Heart left ventricle (tissue), 16 donors: ENCODE data around the gene PPFIA2. TPM values are rescaled to one million over a fixed set of nuclear protein-coding genes. Genes with fewer than 3 reads are reported as not detected.
"Not testable (repeated sequence)": the region's sequence is repeated elsewhere in the genome, so short reads cannot be mapped to it uniquely, and the experiment has no call there.

Source experiments
- ATAC-seq, 4 donors: fragments of 200-7000 bp; cut with Tn5 transposase; one replicate each; pipeline ENCODE4 v1.9.1; 2020 to 2022; ENCODE audit warnings: moderate library complexity in 4 of 4, mild to moderate bottlenecking in 3 of 4, moderate number of reproducible peaks in 1 of 4
- DNase-seq, 5 donors: peaks; one replicate each; pipeline ENCODE4 v3.0.0-alpha.2; 2020
- H3K27ac ChIP-seq, 12 donors: fragments of 200-600 bp; sonication (generic) in 4 of 12; one replicate each; pipeline versions ENCODE4 v1.5.0 to v1.8.0; 2016 to 2022; ENCODE audit warnings: mild to moderate bottlenecking in 2 of 12
- H3K27me3 ChIP-seq, 9 donors: fragments of 200-600 bp; sonication (generic) in 2 of 9; one replicate each; pipeline versions ENCODE4 v1.5.1 to v1.8.0; 2016 to 2022; ENCODE audit warnings: mild to moderate bottlenecking in 3 of 9
- H3K36me3 ChIP-seq, 9 donors: fragments of 200-600 bp; sonication (generic) in 2 of 9; one replicate each; pipeline versions ENCODE4 v1.5.0 to v1.8.0; 2018 to 2022; ENCODE audit warnings: mild to moderate bottlenecking in 2 of 9
- H3K4me1 ChIP-seq, 12 donors: fragments of 200-600 bp; sonication (generic) in 4 of 12; one replicate each; pipeline versions ENCODE4 v1.5.0 to v1.8.0; 2016 to 2022; ENCODE audit warnings: mild to moderate bottlenecking in 3 of 12
- H3K4me3 ChIP-seq, 12 donors: fragments of 200-600 bp; sonication (generic) in 4 of 12; one replicate each; pipeline versions ENCODE4 v1.5.0 to v1.8.0; 2017 to 2022; ENCODE audit warnings: mild to moderate bottlenecking in 9 of 12, moderate library complexity in 4 of 12
- H3K9me3 ChIP-seq, 12 donors: fragments of 200-600 bp; sonication (generic) in 4 of 12; one replicate each; pipeline versions ENCODE4 v1.5.0 to v1.8.0; 2016 to 2022; ENCODE audit warnings: mild to moderate bottlenecking in 1 of 12
- POLR2A ChIP-seq, 2 donors: fragments of 450-650 bp; IDR thresholded peaks; one replicate each; pipeline ENCODE4 v1.6.1; 2017; ENCODE audit warnings: antibody characterized with exemption in 2 of 2, mild to moderate bottlenecking in 2 of 2, moderate library complexity in 2 of 2
- WGBS, 4 donors: extraction: QIAGEN DNeasy Blood & Tissue Kit in 2 of 4; methylation state at CpG; one replicate each; pipeline versions ENCODE4 v1.1.5 to v1.1.7; 2013 to 2018; 5-methylcytosine and 5-hydroxymethylcytosine counted together
- intact Hi-C, 10 donors: fragments of 100-400 bp; cut with DNase I; formaldehyde crosslinking; loops; one replicate each; pipeline versions ENCODE4 v1.11.1 to v1.14.2; 2022
- polyA plus RNA-seq, 2 donors: library from polyadenylated mRNA; stranded (reverse); fragments of 200-250 nt; gene quantifications; one replicate each; pipeline ENCODE4 v1.2.3, GENCODE V29; 2013
- total RNA-seq, 9 donors: library from RNA; depleted of rRNA in 2 of 9; stranded (reverse); fragments of >200 nt in 2 of 9; fragmentation: NEBNext Ultra II Directional in 3 of 9; extraction: Animal tissue kit (Norgen Biotek cat#: 25700) in 3 of 9; gene quantifications; one replicate each; pipeline versions ENCODE4 v1.1.0 to v1.2.4, GENCODE V29; 2016 to 2023
- TF ChIP-seq, protein P1 (sequence below), 12 donors: fragments of 200-600 bp; sonication (generic) in 4 of 12; IDR thresholded peaks; one replicate each; pipeline versions ENCODE4 v1.5.0 to v1.8.0; 2018 to 2022; ENCODE audit warnings: antibody characterized with exemption in 12 of 12, mild to moderate bottlenecking in 5 of 12
- donor health status: ischemic (EF 13 %, LVEDD 7.1; RV severe dilation, severe dysfunction).
- donor health status: healthy with polysubstance abuse.
- donor health status: DM: no; HTN: yes; CAD: no.
- donor health status: DM: no; HTN: no; CAD: no.
- donor health status: ischemic (EF 25% LVEDD 6.9; RV normal size, moderate dysfunction).
- donor health status: ischemic (EF 25% LVEDD 5.7; RV mildly dilated, moderate dysfunction).
- donor health status: healthy.
- donor health status: DM: yes; HTN: yes; CAD: no.
- donor health status: ischemic (EF 35%, LVEDD 5.7; RV mildly dilated, moderate dysfunction).
- donor health status: nonischemic (EF 11% LVEDD 7.7; RV severe dilation, severe dysfunction).
- donor health status: DM: yes; HTN: yes; CAD: no.
- donor health status: PGD.
- donor health status: ischemic (EF 29% LVEDD 5.4; RV normal size, mild dysfunction).
- donor health status: nonischemic (EF 23%, LVEDD 6.1; RV moderate dilation, normal function).

Gene PPFIA2
- total and polyA plus RNA-seq, 11 donors = 0.08 to 1.3 (median 0.49) TPM; not detected in 3

- Histone ChIP-seq H3K27me3 (no peaks in the 10 kb centered on the region), H3K4me3 (no peak overlapping the region), H3K9me3 (no peaks in the 10 kb centered on the region), H3K27ac (no peak overlapping the region), H3K4me1 (no peaks in the 10 kb centered on the region), H3K36me3 (no peaks in the 10 kb centered on the region)
- no peak for ATAC-seq
- 64 to 77% (median 71%) methylated on average over 2 of the region's 2 CpGs for WGBS, 4 donors
- TF ChIP-seq POLR2A (IDR thresholded peaks at IDR 0.05) = no peak
- TF ChIP-seq, protein P1, sequence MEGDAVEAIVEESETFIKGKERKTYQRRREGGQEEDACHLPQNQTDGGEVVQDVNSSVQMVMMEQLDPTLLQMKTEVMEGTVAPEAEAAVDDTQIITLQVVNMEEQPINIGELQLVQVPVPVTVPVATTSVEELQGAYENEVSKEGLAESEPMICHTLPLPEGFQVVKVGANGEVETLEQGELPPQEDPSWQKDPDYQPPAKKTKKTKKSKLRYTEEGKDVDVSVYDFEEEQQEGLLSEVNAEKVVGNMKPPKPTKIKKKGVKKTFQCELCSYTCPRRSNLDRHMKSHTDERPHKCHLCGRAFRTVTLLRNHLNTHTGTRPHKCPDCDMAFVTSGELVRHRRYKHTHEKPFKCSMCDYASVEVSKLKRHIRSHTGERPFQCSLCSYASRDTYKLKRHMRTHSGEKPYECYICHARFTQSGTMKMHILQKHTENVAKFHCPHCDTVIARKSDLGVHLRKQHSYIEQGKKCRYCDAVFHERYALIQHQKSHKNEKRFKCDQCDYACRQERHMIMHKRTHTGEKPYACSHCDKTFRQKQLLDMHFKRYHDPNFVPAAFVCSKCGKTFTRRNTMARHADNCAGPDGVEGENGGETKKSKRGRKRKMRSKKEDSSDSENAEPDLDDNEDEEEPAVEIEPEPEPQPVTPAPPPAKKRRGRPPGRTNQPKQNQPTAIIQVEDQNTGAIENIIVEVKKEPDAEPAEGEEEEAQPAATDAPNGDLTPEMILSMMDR (IDR thresholded peaks at IDR 0.05) = no peak
- no peak for DNase-seq
- intact Hi-C loops = no loop called here
Measured at GRCh38 chr12:81679614-81680013, 79.5 kb downstream of the PPFIA2 start.

GRCh38 chr12:81670759-81671158, 88.4 kb downstream of the PPFIA2 start:
- DNase-seq (no peak), ATAC-seq (no peak)
- H3K4me1 ChIP-seq = no peaks in the 10 kb centered on the region
- H3K9me3 ChIP-seq = no peaks in the 10 kb centered on the region
- TF ChIP-seq POLR2A (IDR thresholded peaks at IDR 0.05) = no peak
- TF ChIP-seq, protein P1 (IDR thresholded peaks at IDR 0.05) = no peak
- H3K27ac ChIP-seq = no peak overlapping the region
- no peaks in the 10 kb centered on the region for H3K36me3 ChIP-seq
- H3K27me3 ChIP-seq = no peaks in the 10 kb centered on the region
- H3K4me3 ChIP-seq = no peak overlapping the region
- intact Hi-C loops = loop anchor here in 1 of 10 donors (2.0 kb wide), 1 partner anchor 34 kb away; no protein-coding TSS in a partner anchor

GRCh38 chr12:81668475-81668874, 90.7 kb downstream of the PPFIA2 start:
- H3K36me3 ChIP-seq = no peaks in the 10 kb centered on the region
- intact Hi-C loops = no loop called here
- peak in 1 of 4 donors; percentile 61 for ATAC-seq
- TF ChIP-seq POLR2A (IDR thresholded peaks at IDR 0.05) = no peak
- TF ChIP-seq, protein P1 (IDR thresholded peaks at IDR 0.05) = no peak
- H3K27ac ChIP-seq = no peak overlapping the region
- H3K4me3 ChIP-seq = no peak overlapping the region
- no peaks in the 10 kb centered on the region for H3K27me3 ChIP-seq
- H3K4me1 ChIP-seq = no peaks in the 10 kb centered on the region
- DNase-seq = no peak
- H3K9me3 ChIP-seq = no peaks in the 10 kb centered on the region
- WGBS, 4 donors = 11 to 48% (median 34%) methylated on average over 1 of the region's 1 CpG

- intact Hi-C loops, ATAC-seq, DNase-seq, H3K9me3 ChIP-seq, H3K36me3 ChIP-seq, H3K4me3 ChIP-seq, H3K27me3 ChIP-seq, H3K4me1 ChIP-seq, H3K27ac ChIP-seq: not testable (repeated sequence)
- 92 to 98% (median 93%) methylated on average over 6 of the region's 6 CpGs for WGBS, 4 donors
Measured at GRCh38 chr12:81659310-81659709, 99.8 kb downstream of the PPFIA2 start.

DNA sequence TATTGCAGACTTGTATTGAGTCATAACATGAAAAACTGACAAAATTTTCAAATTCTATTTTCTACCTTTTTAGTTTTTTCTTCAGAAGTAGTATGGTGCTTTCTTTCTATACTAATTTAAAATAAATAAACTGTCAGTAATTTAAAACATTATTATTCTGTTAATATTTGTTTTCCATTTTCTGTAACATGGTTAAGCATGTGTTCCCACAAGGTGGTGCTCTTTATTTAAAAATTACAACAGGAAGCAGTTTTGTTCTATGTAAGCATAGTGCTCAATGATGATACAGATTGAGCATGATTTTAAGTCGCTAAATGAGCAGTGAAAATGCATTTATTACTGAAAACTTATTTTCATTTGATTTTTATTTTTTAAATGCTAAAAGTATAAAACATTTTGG, 114.6 kb downstream of the PPFIA2 start:
- Histone ChIP-seq H3K9me3 (no peaks in the 10 kb centered on the region), H3K27ac (no peak overlapping the region), H3K4me1 (no peaks in the 10 kb centered on the region), H3K27me3 (no peaks in the 10 kb centered on the region), H3K36me3 (no peaks in the 10 kb centered on the region), H3K4me3 (no peak overlapping the region)
- DNase-seq = no peak
- intact Hi-C loops = loop anchor here in 8 of 10 donors (2.0 to 10.0 kb wide), 4 partner anchors 340 to 683 kb away; no protein-coding TSS in a partner anchor
- ATAC-seq = peak in 1 of 4 donors; percentile 58
- TF ChIP-seq, protein P1 (IDR thresholded peaks at IDR 0.05) = peak; percentile 15 to 65 (median 53)
- TF ChIP-seq POLR2A (IDR thresholded peaks at IDR 0.05) = no peak
- WGBS, 4 donors = 0 to 5% (median 3%) methylated on average over 1 of the region's 1 CpG
